HG03095 (cell line): ENCODE results near the gene COL8A1.
"Not testable (repeated sequence)": the region's sequence is repeated elsewhere in the genome, so short reads cannot be mapped to it uniquely, and the experiment has no call there.

ENCODE experiments used
- ATAC-seq: cut with Tn5 transposase; IDR thresholded peaks from one replicate; pipeline ENCODE4 v1.9.1; 2021; ENCODE audit warnings: moderate library complexity; ENCODE audit not compliant: unreplicated experiment

Gene COL8A1

GRCh38 chr3:99838755-99839154 is 200.4 kb downstream of the COL8A1 start:
- no peak for ATAC-seq

- ATAC-seq, result no peak
Measured at GRCh38 chr3:99839613-99840012, 201.2 kb downstream of the COL8A1 start.

GRCh38 chr3:99841949-99842348 is 203.6 kb downstream of the COL8A1 start:
- ATAC-seq, result not testable (repeated sequence)

- peak; percentile 71 for ATAC-seq
Measured at GRCh38 chr3:99842826-99843589, 204.6 kb downstream of the COL8A1 start.

GRCh38 chr3:99843590-99844258 is 205.3 kb downstream of the COL8A1 start:
- ATAC-seq, result no peak

GRCh38 chr3:99845331-99845730 is 206.9 kb downstream of the COL8A1 start:
- no peak for ATAC-seq

GRCh38 chr3:99845999-99846398 is 207.6 kb downstream of the COL8A1 start:
- no peak for ATAC-seq

GRCh38 chr3:99846477-99847160 is 208.2 kb downstream of the COL8A1 start:
- no peak for ATAC-seq

- no peak for ATAC-seq
Measured at GRCh38 chr3:99848433-99848832, 210.0 kb downstream of the COL8A1 start.
